Transverse colon (tissue), 4 donors: Measurements from ENCODE around the gene BTBD17. TPM values are rescaled to one million over a fixed set of nuclear protein-coding genes. Genes with fewer than 3 reads are reported as not detected.

Experiments used
- DNase-seq: peaks from one replicate; pipeline ENCODE4 v3.0.0-alpha.2; 2019
- H3K27ac ChIP-seq, 4 donors: fragments of 200-600 bp; sonication (generic); 2 replicates each; pipeline ENCODE4 v1.5.1; 2016 to 2018; ENCODE audit warnings: inconsistent platforms in 4 of 4
- H3K27me3 ChIP-seq: fragments of 200-600 bp; sonication (generic); 2 replicates; pipeline ENCODE4 v1.5.1; 2017; ENCODE audit warnings: inconsistent platforms
- H3K36me3 ChIP-seq, 4 donors: fragments of 200-600 bp; sonication (generic); 2 replicates each; pipeline ENCODE4 v1.5.1; 2017 to 2019; ENCODE audit warnings: inconsistent platforms in 4 of 4
- H3K4me1 ChIP-seq, 4 donors: fragments of 200-600 bp; sonication (generic); 2 replicates each; pipeline ENCODE4 v1.5.1; 2017 to 2020; ENCODE audit warnings: inconsistent platforms in 4 of 4
- H3K4me3 ChIP-seq, 4 donors: fragments of 200-600 bp; sonication (generic); 1 replicate in 1 of 4; 2 replicates in 3 of 4; pipeline versions ENCODE4 v1.5.1 to v1.6.1; 2017 to 2019; ENCODE audit warnings: inconsistent platforms in 4 of 4
- H3K9me3 ChIP-seq, 2 donors: fragments of 200-600 bp; sonication (generic); 2 replicates each; pipeline ENCODE4 v1.5.1; 2017 to 2019; ENCODE audit warnings: inconsistent platforms in 2 of 2
- CTCF ChIP-seq, 5 experiments: fragments of 200-600 bp in 3 of 5; fragments of 450-650 bp in 2 of 5; sonication (generic) in 3 of 5; IDR thresholded peaks; 1 replicate in 2 of 5; 2 replicates in 3 of 5; pipeline ENCODE4 v1.5.1; 2016 to 2017; ENCODE audit warnings: antibody characterized with exemption in 5 of 5, inconsistent platforms in 3 of 5, mild to moderate bottlenecking in 2 of 5, moderate library complexity in 1 of 5
- EP300 ChIP-seq: sonication (generic); formaldehyde crosslinking; IDR thresholded peaks from one replicate; pipeline ENCODE4 v1.6.1; 2017; ENCODE audit warnings: antibody characterized with exemption, low read depth
- POLR2A ChIP-seq: fragments of 450-650 bp; IDR thresholded peaks from one replicate; pipeline ENCODE4 v1.6.1; 2016; ENCODE audit warnings: antibody characterized with exemption, mild to moderate bottlenecking, moderate library complexity
- POLR2AphosphoS5 ChIP-seq, 3 donors: sonication (generic); formaldehyde crosslinking; IDR thresholded peaks; one replicate each; pipeline ENCODE4 v1.6.1; 2016; ENCODE audit warnings: antibody characterized with exemption in 3 of 3
- WGBS, 2 donors: methylation state at CpG; one replicate each; pipeline ENCODE4 v1.1.5; 2018; ENCODE audit warnings: low coverage in 1 of 2; 5-methylcytosine and 5-hydroxymethylcytosine counted together
- in situ Hi-C, 4 donors: fragments of 200-750 bp; cut with MboI; loops; one replicate each; pipeline versions ENCODE4 v1.15.0 to v1.15.1; 2017; ENCODE audit warnings: low sequenced_read_pairs in 3 of 4, low pct_ligation_motif_present in 1 of 4, low pct_unique_long_range_greater_than_20kb in 1 of 4
- intact Hi-C: fragments of 100-400 bp; cut with DNase I; formaldehyde crosslinking; loops from one replicate; pipeline ENCODE4 v1.15.1; 2023; ENCODE audit warnings: low total_unique reads
- total RNA-seq, 4 donors: library from RNA; depleted of rRNA; stranded (reverse); fragments of >200 nt; gene quantifications; one replicate each; pipeline ENCODE4 v1.1.0, GENCODE V29; 2016

Gene BTBD17
- total RNA-seq, 4 donors from 2014 or later: not detected

- Histone ChIP-seq H3K4me1 (peaks cover 0 to 6% (median 5%) of the 10 kb centered on the region in 4 donors), H3K27ac (no peak overlapping the region), H3K36me3 (no peaks in the 10 kb centered on the region), H3K4me3 (no peak overlapping the region), H3K27me3 (no peaks in the 10 kb centered on the region), H3K9me3 (no peaks in the 10 kb centered on the region)
- no peak for TF ChIP-seq EP300
- no peak for TF ChIP-seq POLR2A
- no peak for TF ChIP-seq POLR2AphosphoS5 (IDR thresholded peaks at IDR 0.05)
- TF ChIP-seq CTCF (IDR thresholded peaks at IDR 0.05): no peak
- in situ Hi-C loops (no loop called here), intact Hi-C loops (no loop called here)
- DNase-seq: no peak
- 63 to 72% methylated on average over 1 to 2 of the region's 2 CpGs for WGBS, 2 donors
Observed at GRCh38 chr17:74389937-74390679, 28.4 kb upstream of the BTBD17 start.

GRCh38 chr17:74389084-74389753 lies 27.6 kb upstream of the BTBD17 start:
- intact Hi-C loops (no loop called here), in situ Hi-C loops (no loop called here)
- no peaks in the 10 kb centered on the region for H3K27me3 ChIP-seq
- DNase-seq: no peak
- TF ChIP-seq CTCF (IDR thresholded peaks at IDR 0.05) (no peak), EP300 (no peak), POLR2A (no peak), POLR2AphosphoS5 (IDR thresholded peaks at IDR 0.05) (no peak)
- no peaks in the 10 kb centered on the region for H3K9me3 ChIP-seq
- WGBS, 2 donors: 72 to 90% methylated on average over 3 to 12 of the region's 12 CpGs
- H3K4me3 ChIP-seq: no peak overlapping the region
- H3K4me1 ChIP-seq: peaks cover 0 to 6% (median 3%) of the 10 kb centered on the region in 4 donors
- no peaks in the 10 kb centered on the region for H3K36me3 ChIP-seq
- no peak overlapping the region for H3K27ac ChIP-seq

GRCh38 chr17:74387365-74388218 lies 25.9 kb upstream of the BTBD17 start:
- intact Hi-C loops: no loop called here
- H3K27ac ChIP-seq: peak overlapping the region in 1 of 4 donors; percentile 10
- H3K27me3 ChIP-seq: no peaks in the 10 kb centered on the region
- H3K4me1 ChIP-seq: peaks cover 0 to 6% (median 3%) of the 10 kb centered on the region in 4 donors
- no peak for DNase-seq
- no peaks in the 10 kb centered on the region for H3K36me3 ChIP-seq
- WGBS, 2 donors: 20 to 65% methylated on average over 2 to 17 of the region's 17 CpGs
- H3K4me3 ChIP-seq: no peak overlapping the region
- in situ Hi-C loops: no loop called here
- H3K9me3 ChIP-seq: no peaks in the 10 kb centered on the region
- TF ChIP-seq CTCF (IDR thresholded peaks at IDR 0.05) (peak in 1 of 5 experiments; percentile 19), POLR2A (no peak)

- intact Hi-C loops: no loop called here
- Histone ChIP-seq H3K4me1 (peaks cover 0 to 6% (median 5%) of the 10 kb centered on the region in 4 donors), H3K9me3 (no peaks in the 10 kb centered on the region), H3K4me3 (no peak overlapping the region), H3K27ac (no peak overlapping the region), H3K27me3 (no peaks in the 10 kb centered on the region), H3K36me3 (no peaks in the 10 kb centered on the region)
- in situ Hi-C loops: no loop called here
- 67 to 73% methylated on average over 3 to 8 of the region's 8 CpGs for WGBS, 2 donors
- no peak for DNase-seq
- TF ChIP-seq CTCF (IDR thresholded peaks at IDR 0.05) (no peak), POLR2A (no peak), POLR2AphosphoS5 (IDR thresholded peaks at IDR 0.05) (no peak), EP300 (no peak)
Observed at GRCh38 chr17:74386386-74386785, 24.7 kb upstream of the BTBD17 start.
